Measurements from ENCODE around the gene ZDHHC9. TPM values are rescaled to one million over a fixed set of nuclear protein-coding genes. Genes with fewer than 3 reads are reported as not detected.

The ZDHHC9 gene
- total and polyA plus RNA-seq, 5 experiments from 2014 or later, result 4.1 to 12.3 (median 7.5) TPM

DNA sequence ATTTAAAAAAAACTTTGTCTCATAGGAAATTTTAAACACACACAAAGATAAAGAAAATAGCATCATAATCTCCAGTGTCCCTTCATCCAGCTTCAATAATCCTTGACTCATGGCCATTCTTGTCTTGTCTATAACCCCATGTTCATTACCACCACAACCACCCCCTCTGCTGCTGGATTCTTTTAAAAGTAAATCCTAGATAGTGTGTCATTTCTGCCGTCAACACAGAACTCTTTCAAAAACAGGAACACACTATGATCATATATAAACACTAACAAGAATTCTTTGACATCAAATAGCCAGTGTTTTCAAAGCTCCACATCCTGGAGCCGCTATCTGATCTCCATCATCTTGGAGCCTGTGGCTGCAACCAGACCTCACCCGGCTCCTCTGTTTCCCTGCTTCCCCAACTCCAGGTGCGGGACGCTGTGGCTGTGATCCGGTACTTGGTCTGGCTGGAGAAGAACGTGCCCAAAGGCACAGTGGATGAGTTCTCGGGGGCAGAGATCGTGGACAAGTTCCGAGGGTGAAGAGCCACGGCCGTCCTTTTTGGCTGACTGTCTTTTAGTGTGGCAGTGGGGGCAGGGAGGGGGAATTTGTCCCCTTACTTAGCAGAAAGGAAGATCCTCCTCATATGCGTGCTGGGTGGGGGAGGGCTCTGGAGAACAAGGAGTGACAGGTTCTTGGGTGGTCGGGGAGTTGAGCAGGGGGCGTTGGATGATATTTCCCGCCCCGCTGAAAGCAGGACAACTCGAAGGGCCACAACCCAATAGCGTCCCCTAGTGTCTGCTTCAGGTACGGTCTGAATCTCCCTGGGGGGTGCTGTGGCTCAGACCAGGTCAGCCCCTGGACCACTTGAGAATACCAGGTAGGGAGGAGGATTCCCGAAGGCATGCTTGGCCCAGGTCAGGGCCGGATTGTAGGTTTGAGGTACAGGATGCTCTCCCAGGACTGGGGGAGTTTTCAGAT is 89.3 kb downstream of the ZDHHC9 start:
- Mint-ChIP-seq H3K27me3 (no peaks in the 10 kb centered on the region), H3K4me1 (peaks cover 11 to 51% (median 43%) of the 10 kb centered on the region in 4 donors), H3K4me3 (peak overlapping the region in 5 of 10 donors; percentile 3 to 64 (median 44)), H3K9me3 (no peaks in the 10 kb centered on the region), H3K27ac (peak overlapping the region in 5 of 10 donors; percentile 6 to 85 (median 66)), H3K36me3 (no peaks in the 10 kb centered on the region)
- POLR2A ChIA-PET, result interaction anchor here (1.4 to 2.2 kb wide), 6 partner anchors 8 to 44 kb away, joined by 4 to 35 read pairs (median 8); partner anchors contain the start of gene SASH3
- ATAC-seq (peak in 1 of 2 donors; percentile 20), DNase-seq (no peak)

Other genes starting within 250 kb of the ZDHHC9 start
- not detected for gene APLN, start 188.9 kb downstream of the ZDHHC9 start, total RNA-seq
- not detected for gene APLN, start 188.9 kb downstream of the ZDHHC9 start, polyA plus RNA-seq
- not detected for gene XPNPEP2, start 104.9 kb downstream of the ZDHHC9 start, total RNA-seq
- under 1 TPM in 2 of 3 donors, not detected in 1; 0.13 to 0.47 TPM for gene XPNPEP2, start 104.9 kb downstream of the ZDHHC9 start, polyA plus RNA-seq
- 100 to 1,000 TPM; 154 to 158 TPM for gene SASH3, start 63.9 kb downstream of the ZDHHC9 start, total RNA-seq
- 100 to 1,000 TPM; 100 to 187 (median 115) TPM for gene SASH3, start 63.9 kb downstream of the ZDHHC9 start, polyA plus RNA-seq
- 10 to 100 TPM; 20.6 to 22.1 TPM for gene UTP14A, start 62.3 kb upstream of the ZDHHC9 start, total RNA-seq
- gene UTP14A, start 62.3 kb upstream of the ZDHHC9 start, polyA plus RNA-seq, result 10 to 100 TPM in 1 of 3 donors, 1 to 10 TPM in 2; 7.3 to 17.0 (median 7.4) TPM
- 1 to 10 TPM; 8.3 to 9.6 TPM for gene BCORL1, start 138.7 kb upstream of the ZDHHC9 start, total RNA-seq
- 1 to 10 TPM; 1.0 to 1.8 (median 1.1) TPM for gene BCORL1, start 138.7 kb upstream of the ZDHHC9 start, polyA plus RNA-seq